BLaER1 (cell line): ENCODE results near the gene OR10H1.
"Not testable (repeated sequence)": the region's sequence is repeated elsewhere in the genome, so short reads cannot be mapped to it uniquely, and the experiment has no call there.

Experiments used
- H3K27ac ChIP-seq: shearing (Covaris generic); formaldehyde crosslinking; 2 replicates; pipeline ENCODE4 v1.8.1; 2022
- H3K27me3 ChIP-seq: shearing (Covaris generic); formaldehyde crosslinking; 2 replicates; pipeline ENCODE4 v1.8.1; 2022
- H3K36me3 ChIP-seq: shearing (Covaris generic); formaldehyde crosslinking; 2 replicates; pipeline ENCODE4 v1.8.1; 2022
- H3K4me1 ChIP-seq: shearing (Covaris generic); formaldehyde crosslinking; 2 replicates; pipeline ENCODE4 v1.8.1; 2022
- H3K4me2 ChIP-seq: shearing (Covaris generic); formaldehyde crosslinking; 2 replicates; pipeline ENCODE4 v1.8.1; 2022
- H3K4me3 ChIP-seq: shearing (Covaris generic); formaldehyde crosslinking; 2 replicates; pipeline ENCODE4 v1.8.1; 2022
- H3K9ac ChIP-seq: shearing (Covaris generic); formaldehyde crosslinking; 2 replicates; pipeline ENCODE4 v1.8.1; 2022
- H3K9me3 ChIP-seq: shearing (Covaris generic); formaldehyde crosslinking; 2 replicates; pipeline ENCODE4 v1.8.1; 2022
- H4K20me1 ChIP-seq: shearing (Covaris generic); formaldehyde crosslinking; 2 replicates; pipeline ENCODE4 v1.8.1; 2022
- Cebpa-rat ChIP-seq: shearing (Covaris generic); IDR thresholded peaks from 2 replicates; pipeline ENCODE4 v1.8.1; 2022

OR10H1 gene, protein sequence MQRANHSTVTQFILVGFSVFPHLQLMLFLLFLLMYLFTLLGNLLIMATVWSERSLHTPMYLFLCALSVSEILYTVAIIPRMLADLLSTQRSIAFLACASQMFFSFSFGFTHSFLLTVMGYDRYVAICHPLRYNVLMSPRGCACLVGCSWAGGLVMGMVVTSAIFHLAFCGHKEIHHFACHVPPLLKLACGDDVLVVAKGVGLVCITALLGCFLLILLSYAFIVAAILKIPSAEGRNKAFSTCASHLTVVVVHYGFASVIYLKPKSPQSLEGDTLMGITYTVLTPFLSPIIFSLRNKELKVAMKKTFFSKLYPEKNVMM

DNA sequence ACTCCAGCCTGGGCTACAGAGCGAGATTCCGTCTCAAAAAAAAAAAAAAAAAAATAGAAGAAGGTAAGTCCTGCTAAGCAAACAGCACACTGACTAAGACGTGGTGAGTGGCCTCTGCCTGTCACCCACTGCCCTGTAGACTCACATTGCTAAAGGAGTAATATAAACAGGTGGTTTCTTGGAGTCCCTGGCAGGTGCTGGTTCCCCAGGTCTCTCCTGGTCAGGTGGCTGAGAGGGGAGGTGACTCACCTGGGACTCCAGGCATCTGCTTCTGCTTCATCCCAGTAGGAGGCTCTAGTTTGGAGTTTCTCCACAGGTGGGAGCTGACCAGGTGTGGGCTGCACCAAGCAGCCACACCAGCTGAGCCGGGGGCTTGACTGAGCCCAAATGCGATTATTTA lies at the start of gene OR10H1:
Gene OR10H1 (minus strand): TSS at position 359 of the 400 bp plus-strand sequence. CDS start 7,627 bp downstream, outside the sequence.
- 0 out of 2 replicates have a peak, but pooled peaks cover 2% of the 10 kb centered on the region for H3K4me1 ChIP-seq
- H3K27ac ChIP-seq = no peak within 1 kb of the TSS
- TF ChIP-seq Cebpa-rat = no peak
- no peaks in the 10 kb centered on the region for H4K20me1 ChIP-seq
- no peak within 1 kb of the TSS for H3K9ac ChIP-seq
- no peaks in the 10 kb centered on the region for H3K36me3 ChIP-seq
- no peak within 1 kb of the TSS for H3K4me3 ChIP-seq
- no peak within 1 kb of the TSS for H3K4me2 ChIP-seq
- no peaks in the 10 kb centered on the region for H3K9me3 ChIP-seq
- H3K27me3 ChIP-seq = no peaks in the 10 kb centered on the region

DNA sequence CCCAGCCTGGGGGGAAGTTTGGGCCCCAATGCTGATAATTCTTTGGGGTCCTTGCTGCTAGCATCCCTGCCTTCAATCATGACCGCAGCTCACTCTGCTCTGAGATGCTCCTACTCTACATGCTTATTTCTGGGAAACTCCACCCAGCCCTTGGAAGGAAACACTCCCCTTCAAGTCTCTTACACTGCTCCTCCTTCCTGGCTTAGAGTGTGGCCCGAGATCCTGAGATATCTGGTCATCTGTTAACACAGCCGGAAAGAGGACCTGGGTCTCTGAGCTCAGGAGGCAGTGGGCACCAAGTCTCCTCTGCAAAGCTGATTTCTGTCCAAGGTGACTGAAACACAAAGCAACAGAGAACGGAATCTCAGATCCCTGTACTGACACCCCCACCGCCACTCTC lies 49.4 kb upstream of the OR10H1 start:
- no peak overlapping the region for H3K4me3 ChIP-seq
- no peaks in the 10 kb centered on the region for H4K20me1 ChIP-seq
- peak overlapping the region; percentile 43; the same call in 1 of the 2 replicates for H3K9ac ChIP-seq
- TF ChIP-seq Cebpa-rat = no peak
- H3K36me3 ChIP-seq = no peaks in the 10 kb centered on the region
- peak overlapping the region; percentile 56 for H3K4me2 ChIP-seq
- peaks cover 8% of the 10 kb centered on the region; the same call in 1 of the 2 replicates for H3K9me3 ChIP-seq
- H3K27me3 ChIP-seq = no peaks in the 10 kb centered on the region
- H3K4me1 ChIP-seq = peaks cover 94% of the 10 kb centered on the region
- H3K27ac ChIP-seq = peak overlapping the region; percentile 62

DNA sequence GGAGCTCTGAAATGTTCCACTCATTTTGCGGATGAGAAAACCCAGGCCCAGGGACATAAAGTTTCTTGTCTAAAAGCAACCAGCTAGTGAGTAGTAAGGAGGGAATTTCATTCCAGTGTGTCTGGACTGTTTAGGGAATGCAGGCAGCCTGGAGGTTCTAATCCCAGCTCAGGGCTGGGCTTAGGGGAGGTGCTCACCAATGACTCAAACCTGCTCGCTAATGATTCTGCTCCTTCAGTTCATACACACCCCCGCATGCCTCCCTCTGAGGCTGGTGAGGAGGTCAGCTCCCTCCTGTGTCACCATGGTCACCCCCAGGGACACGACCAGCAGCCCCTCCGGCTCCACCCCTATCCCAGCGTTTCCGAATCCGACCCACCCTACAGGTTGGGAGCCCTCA lies 47.8 kb upstream of the OR10H1 start:
- peaks cover 8% of the 10 kb centered on the region; the same call in 1 of the 2 replicates for H3K9me3 ChIP-seq
- peaks cover 94% of the 10 kb centered on the region for H3K4me1 ChIP-seq
- H3K36me3 ChIP-seq = no peaks in the 10 kb centered on the region
- H3K27me3 ChIP-seq = no peaks in the 10 kb centered on the region
- no peak for TF ChIP-seq Cebpa-rat
- peak overlapping the region; percentile 59 for H3K27ac ChIP-seq
- peak overlapping the region; percentile 59 for H3K4me2 ChIP-seq
- H4K20me1 ChIP-seq = no peaks in the 10 kb centered on the region
- 0 out of 2 replicates have a peak overlapping the region, but pooled peaks have one; percentile 6 for H3K9ac ChIP-seq
- no peak overlapping the region for H3K4me3 ChIP-seq

DNA sequence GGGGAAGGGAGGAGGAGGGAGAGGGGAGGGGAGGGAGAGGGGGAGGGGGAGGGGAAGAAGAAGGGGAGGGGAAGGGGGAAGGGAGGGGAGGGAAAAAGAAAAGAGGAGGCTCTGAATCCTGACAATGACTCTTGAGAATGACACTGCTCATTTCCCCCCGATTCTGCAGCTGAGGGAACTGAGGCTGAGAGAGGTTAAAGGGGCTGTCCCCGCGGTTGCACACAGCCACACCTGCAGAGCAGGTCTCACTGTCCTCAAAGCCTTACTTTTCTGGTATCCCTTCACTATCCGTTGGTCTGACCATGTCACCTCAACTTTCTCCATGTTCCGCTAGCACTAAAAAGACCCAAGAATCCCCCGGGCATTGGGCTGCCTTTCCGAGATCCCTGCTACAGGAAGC lies 47.0 kb upstream of the OR10H1 start:
- H3K9me3 ChIP-seq = peaks cover 8% of the 10 kb centered on the region; the same call in 1 of the 2 replicates
- H3K27ac ChIP-seq = peak overlapping the region; percentile 59
- no peak overlapping the region for H3K4me3 ChIP-seq
- no peak overlapping the region for H3K9ac ChIP-seq
- no peak for TF ChIP-seq Cebpa-rat
- no peaks in the 10 kb centered on the region for H3K36me3 ChIP-seq
- H3K4me2 ChIP-seq = peak overlapping the region; percentile 59
- H4K20me1 ChIP-seq = no peaks in the 10 kb centered on the region
- no peaks in the 10 kb centered on the region for H3K27me3 ChIP-seq
- H3K4me1 ChIP-seq = peaks cover 88% of the 10 kb centered on the region

DNA sequence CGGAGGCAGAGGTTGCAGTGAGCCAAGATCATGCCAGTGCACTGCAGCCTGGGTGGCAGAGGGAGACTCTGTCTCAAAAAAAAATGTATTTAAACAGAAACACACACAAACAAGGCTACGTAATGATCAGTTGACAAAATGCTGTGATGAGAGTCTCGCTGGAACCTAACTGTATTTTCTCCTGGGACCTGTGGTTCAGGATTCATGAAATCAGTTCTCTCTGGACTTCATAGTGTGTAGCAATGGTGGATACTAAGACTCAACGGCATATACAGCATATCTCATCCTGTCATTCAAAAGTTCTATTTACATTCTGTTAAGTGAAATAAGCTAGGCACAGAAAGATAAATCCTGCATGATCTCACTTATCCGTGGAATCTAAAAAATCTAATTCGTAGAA lies 45.1 kb upstream of the OR10H1 start:
- Histone ChIP-seq H3K36me3 (no peaks in the 10 kb centered on the region), H4K20me1 (no peaks in the 10 kb centered on the region), H3K27me3 (no peaks in the 10 kb centered on the region), H3K9me3 (peaks cover 8% of the 10 kb centered on the region; the same call in 1 of the 2 replicates), H3K4me3 (no peak overlapping the region; the same call in 1 of the 2 replicates), H3K4me2 (peak overlapping the region; percentile 70), H3K9ac (no peak overlapping the region; the same call in 1 of the 2 replicates), H3K4me1 (peaks cover 69% of the 10 kb centered on the region), H3K27ac (peak overlapping the region; percentile 57)
- TF ChIP-seq Cebpa-rat = no peak

DNA sequence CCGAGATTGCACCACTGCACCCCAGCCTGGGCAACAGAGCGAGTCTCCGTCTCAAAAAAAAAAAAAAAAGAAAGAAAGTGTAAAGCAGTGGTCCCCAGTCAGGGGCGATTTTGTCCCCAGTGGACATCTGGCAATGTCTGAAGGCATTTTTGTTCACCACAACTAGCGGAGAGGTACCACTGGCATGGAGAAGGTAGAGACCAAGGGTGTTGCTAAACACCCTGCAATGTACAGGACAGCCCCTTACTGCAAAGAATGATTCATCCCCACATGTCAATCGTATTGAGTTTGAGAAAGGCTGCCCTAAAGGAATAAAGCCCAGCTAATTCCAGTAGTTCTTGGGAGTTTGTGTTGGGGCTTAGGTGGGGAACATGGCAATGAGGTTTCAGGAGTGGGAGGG lies 43.7 kb upstream of the OR10H1 start:
- H3K4me1 ChIP-seq = peaks cover 56% of the 10 kb centered on the region
- no peak overlapping the region for H3K9ac ChIP-seq
- peak overlapping the region; percentile 57; the same call in 1 of the 2 replicates for H3K27ac ChIP-seq
- peaks cover 8% of the 10 kb centered on the region; the same call in 1 of the 2 replicates for H3K9me3 ChIP-seq
- H3K4me2 ChIP-seq = peak overlapping the region; percentile 70
- H3K27me3 ChIP-seq = no peaks in the 10 kb centered on the region
- no peaks in the 10 kb centered on the region for H3K36me3 ChIP-seq
- H4K20me1 ChIP-seq = no peaks in the 10 kb centered on the region
- no peak for TF ChIP-seq Cebpa-rat
- no peak overlapping the region for H3K4me3 ChIP-seq

DNA sequence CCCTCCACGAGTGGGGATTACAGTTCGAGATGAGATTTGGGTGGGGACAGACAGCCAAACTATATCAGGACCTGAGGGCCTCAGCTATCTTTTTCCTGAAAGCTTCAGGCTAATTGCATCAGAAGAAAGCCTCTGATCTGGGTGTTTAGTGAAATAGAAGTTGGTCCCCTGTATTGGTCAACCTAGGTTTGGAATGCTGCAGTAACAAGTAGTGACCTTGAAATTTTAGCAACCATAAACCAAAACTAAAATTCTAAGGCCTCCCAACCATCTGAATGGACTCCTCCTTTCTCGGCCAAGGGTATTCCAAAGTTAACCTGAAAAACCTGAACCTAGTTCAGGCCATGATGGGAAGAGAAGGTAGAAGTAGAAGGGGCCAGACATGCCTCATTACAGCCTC lies 34.9 kb upstream of the OR10H1 start:
- H3K27me3 ChIP-seq = no peaks in the 10 kb centered on the region
- no peak overlapping the region for H3K4me2 ChIP-seq
- peaks cover 57% of the 10 kb centered on the region for H3K9me3 ChIP-seq
- peaks cover 5% of the 10 kb centered on the region for H3K36me3 ChIP-seq
- H3K9ac ChIP-seq = no peak overlapping the region
- H3K4me3 ChIP-seq = no peak overlapping the region
- TF ChIP-seq Cebpa-rat = no peak
- no peaks in the 10 kb centered on the region for H4K20me1 ChIP-seq
- H3K4me1 ChIP-seq = peaks cover 27% of the 10 kb centered on the region
- no peak overlapping the region for H3K27ac ChIP-seq

DNA sequence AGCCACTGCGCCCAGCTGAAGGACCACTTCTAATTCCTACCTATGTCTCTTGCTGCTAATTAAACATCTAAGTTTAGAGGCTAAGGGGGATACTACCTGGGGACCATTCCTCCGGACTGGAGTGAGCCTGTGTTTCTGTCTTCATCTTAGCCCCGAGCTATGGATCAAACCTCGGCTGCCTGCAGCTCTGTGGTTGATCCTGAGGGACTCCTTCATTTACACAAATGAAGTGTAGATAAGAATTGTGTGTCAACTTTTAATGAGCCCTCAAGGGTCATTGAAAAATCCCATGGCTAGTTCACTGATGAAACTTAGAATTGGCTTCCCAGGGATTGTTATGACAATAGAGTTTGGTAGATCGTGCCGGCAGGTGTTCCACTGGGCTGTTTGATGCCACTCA lies 31.5 kb upstream of the OR10H1 start:
- Histone ChIP-seq H3K4me2 (peak overlapping the region; percentile 54), H4K20me1 (no peaks in the 10 kb centered on the region), H3K4me1 (peaks cover 61% of the 10 kb centered on the region), H3K36me3 (peaks cover 5% of the 10 kb centered on the region), H3K27ac (peak overlapping the region; percentile 33; the same call in 1 of the 2 replicates), H3K27me3 (no peaks in the 10 kb centered on the region), H3K4me3 (no peak overlapping the region), H3K9me3 (peaks cover 36% of the 10 kb centered on the region), H3K9ac (no peak overlapping the region)
- TF ChIP-seq Cebpa-rat = no peak

DNA sequence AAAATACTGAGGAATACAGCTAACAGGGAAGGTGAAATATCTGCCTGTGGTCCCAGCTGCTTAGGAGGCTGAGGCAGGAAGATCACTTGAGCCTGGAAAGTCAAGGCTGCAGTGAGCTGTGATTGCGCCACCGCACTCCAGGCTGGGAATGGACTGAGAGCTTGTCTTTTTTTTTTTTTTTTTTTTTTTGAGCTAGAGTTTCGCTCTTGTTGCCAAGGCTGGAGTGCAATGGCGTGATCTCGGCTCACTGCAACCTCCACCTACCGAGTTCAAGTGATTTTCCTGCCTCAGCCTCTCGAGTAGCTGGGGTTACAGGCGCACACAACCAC lies 28.4 kb upstream of the OR10H1 start:
- H3K9me3 ChIP-seq, H3K27me3 ChIP-seq, H3K36me3 ChIP-seq, H4K20me1 ChIP-seq, H3K4me3 ChIP-seq: not testable (repeated sequence)
- H3K27ac ChIP-seq = peak overlapping the region; percentile 66
- H3K4me2 ChIP-seq = peak overlapping the region; percentile 79
- peak overlapping the region; percentile 2; the same call in 1 of the 2 replicates for H3K9ac ChIP-seq
- peaks cover 81% of the 10 kb centered on the region for H3K4me1 ChIP-seq
- peak; percentile 76 for TF ChIP-seq Cebpa-rat

DNA sequence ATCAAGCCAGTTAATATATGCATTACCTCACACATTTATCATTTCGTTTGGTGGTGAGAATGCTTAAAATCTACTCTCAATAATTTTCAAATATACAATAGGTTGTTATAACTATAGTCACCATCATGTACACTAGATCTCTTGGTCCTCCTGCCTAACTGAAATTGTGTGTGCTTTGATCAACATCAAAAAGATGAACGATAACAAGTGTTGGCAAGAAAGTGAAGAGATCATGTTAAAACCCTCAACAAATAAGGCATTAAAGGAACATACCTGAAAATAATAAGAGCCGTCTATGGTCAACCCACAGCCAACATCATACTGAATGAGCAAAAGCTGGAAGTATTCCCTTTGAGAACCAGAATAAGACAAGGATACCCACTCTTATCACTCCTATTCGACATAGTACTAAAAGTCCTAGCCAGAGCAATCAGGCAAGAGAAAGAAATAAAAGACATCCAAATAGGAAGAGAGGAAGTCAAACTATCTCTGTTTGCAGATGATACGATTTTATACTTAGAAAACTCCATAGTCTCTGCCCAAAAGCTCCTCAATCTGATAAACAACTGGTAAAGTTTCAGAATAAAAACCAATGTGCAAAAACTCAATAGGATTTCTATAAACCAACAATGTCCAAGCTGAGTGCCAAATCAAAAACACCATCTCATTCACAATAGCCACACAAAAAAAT lies 27.9 kb upstream of the OR10H1 start:
- Histone ChIP-seq H4K20me1 (no peaks in the 10 kb centered on the region), H3K36me3 (no peaks in the 10 kb centered on the region), H3K27ac (peak overlapping the region; percentile 66), H3K4me1 (peaks cover 86% of the 10 kb centered on the region), H3K9ac (0 out of 2 replicates have a peak overlapping the region, but pooled peaks have one; percentile 2), H3K4me3 (no peak overlapping the region), H3K9me3 (peaks cover 9% of the 10 kb centered on the region; the same call in 1 of the 2 replicates), H3K4me2 (peak overlapping the region; percentile 79), H3K27me3 (no peaks in the 10 kb centered on the region)
- no peak for TF ChIP-seq Cebpa-rat
